ENCODE results near the gene ARHGAP28. TPM values are rescaled to one million over a fixed set of nuclear protein-coding genes. Genes with fewer than 3 reads are reported as not detected.
A peak's percentile ranks its signal among the peaks of the same experiment; 100 is the strongest.

ARHGAP28 gene
- total and polyA plus RNA-seq, 2 experiments from 2014 or later: 13.6 to 23.7 TPM

DNA sequence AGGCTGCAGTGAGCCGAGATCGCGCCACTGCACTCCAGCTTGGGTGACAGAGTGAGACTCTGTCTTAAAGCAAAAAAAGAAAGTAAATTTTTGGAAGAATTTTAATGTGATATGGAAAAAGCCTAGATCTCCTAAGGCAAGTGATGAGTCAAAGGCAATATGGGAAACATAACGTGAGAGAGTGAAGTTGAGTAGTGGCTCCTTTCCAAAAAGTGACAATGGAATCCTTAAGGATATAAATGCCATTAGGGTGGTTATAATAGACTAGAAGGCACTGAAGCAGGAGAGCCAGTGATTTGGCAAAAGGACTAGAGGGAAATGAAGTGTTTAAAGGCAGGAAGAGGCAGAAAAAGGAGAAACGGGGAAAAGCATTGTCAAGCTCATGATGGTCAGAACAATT, 25.6 kb downstream of the ARHGAP28 start:
- H3K36me3 ChIP-seq: no peaks in the 10 kb centered on the region
- TF ChIP-seq, protein P1, sequence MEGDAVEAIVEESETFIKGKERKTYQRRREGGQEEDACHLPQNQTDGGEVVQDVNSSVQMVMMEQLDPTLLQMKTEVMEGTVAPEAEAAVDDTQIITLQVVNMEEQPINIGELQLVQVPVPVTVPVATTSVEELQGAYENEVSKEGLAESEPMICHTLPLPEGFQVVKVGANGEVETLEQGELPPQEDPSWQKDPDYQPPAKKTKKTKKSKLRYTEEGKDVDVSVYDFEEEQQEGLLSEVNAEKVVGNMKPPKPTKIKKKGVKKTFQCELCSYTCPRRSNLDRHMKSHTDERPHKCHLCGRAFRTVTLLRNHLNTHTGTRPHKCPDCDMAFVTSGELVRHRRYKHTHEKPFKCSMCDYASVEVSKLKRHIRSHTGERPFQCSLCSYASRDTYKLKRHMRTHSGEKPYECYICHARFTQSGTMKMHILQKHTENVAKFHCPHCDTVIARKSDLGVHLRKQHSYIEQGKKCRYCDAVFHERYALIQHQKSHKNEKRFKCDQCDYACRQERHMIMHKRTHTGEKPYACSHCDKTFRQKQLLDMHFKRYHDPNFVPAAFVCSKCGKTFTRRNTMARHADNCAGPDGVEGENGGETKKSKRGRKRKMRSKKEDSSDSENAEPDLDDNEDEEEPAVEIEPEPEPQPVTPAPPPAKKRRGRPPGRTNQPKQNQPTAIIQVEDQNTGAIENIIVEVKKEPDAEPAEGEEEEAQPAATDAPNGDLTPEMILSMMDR (IDR thresholded peaks at IDR 0.05; ENCODE audit: low read depth, low read length): no peak
- no peak for DNase-seq (ENCODE audit: low read depth in 1 of 2, low spot score in 1 of 2)
- no peak overlapping the region for H3K27ac ChIP-seq
- no peak overlapping the region for H3K4me3 ChIP-seq
- no peaks in the 10 kb centered on the region for H3K9me3 ChIP-seq (ENCODE audit: low read depth)
- H3K27me3 ChIP-seq: no peaks in the 10 kb centered on the region
- peaks cover 22% of the 10 kb centered on the region for H3K4me1 ChIP-seq (ENCODE audit: low read depth)

DNA sequence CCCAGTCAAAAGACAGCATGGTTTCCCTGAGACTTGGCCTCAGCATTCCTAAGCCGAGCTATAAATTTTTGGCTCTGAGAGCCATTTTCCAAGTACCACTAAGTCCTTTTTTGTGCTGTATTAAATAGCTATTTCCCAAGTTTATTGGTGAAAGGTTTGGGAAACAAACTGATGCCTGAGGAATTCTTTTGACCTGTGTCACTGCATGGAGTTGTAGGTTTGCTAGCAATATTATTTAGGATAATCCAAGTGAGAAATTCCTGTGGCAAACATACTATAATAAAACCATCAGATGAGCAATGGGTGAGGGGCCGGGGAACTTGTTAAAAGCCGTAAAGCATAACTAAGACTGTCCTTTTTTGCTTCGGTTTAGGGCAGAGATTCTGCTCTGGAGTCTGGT, 28.4 kb downstream of the ARHGAP28 start:
- TF ChIP-seq, protein P1 (IDR thresholded peaks at IDR 0.05; ENCODE audit: low read depth, low read length): no peak
- DNase-seq (ENCODE audit: low read depth in 1 of 2, low spot score in 1 of 2): no peak
- Histone ChIP-seq H3K27ac (no peak overlapping the region), H3K4me3 (no peak overlapping the region), H3K4me1 (ENCODE audit: low read depth) (peaks cover 10% of the 10 kb centered on the region), H3K36me3 (no peaks in the 10 kb centered on the region), H3K27me3 (no peaks in the 10 kb centered on the region), H3K9me3 (ENCODE audit: low read depth) (no peaks in the 10 kb centered on the region)

DNA sequence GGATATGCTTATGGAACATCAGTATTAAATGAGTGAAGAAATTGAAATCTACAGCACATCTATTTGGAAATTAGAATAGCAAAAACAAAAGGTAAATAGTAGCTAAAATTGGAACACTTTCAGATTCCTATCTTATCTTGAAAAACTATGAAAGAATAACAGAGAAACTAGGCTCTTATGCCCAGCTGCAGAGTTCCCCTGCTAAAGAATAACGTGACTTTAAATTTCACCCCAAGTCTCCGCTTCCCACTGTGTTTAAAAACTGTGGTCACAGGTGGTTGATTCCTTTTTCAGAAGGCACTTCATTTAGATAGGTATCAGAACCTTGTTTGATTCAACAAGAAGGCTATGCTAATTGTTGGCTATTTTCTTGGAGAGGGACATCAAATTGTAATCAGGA, 30.1 kb downstream of the ARHGAP28 start:
- Histone ChIP-seq H3K36me3 (no peaks in the 10 kb centered on the region), H3K4me1 (ENCODE audit: low read depth) (peaks cover 14% of the 10 kb centered on the region), H3K27ac (no peak overlapping the region), H3K27me3 (no peaks in the 10 kb centered on the region), H3K4me3 (no peak overlapping the region), H3K9me3 (ENCODE audit: low read depth) (no peaks in the 10 kb centered on the region)
- TF ChIP-seq, protein P1 (IDR thresholded peaks at IDR 0.05; ENCODE audit: low read depth, low read length): no peak
- no peak for DNase-seq (ENCODE audit: low read depth in 1 of 2, low spot score in 1 of 2)

DNA sequence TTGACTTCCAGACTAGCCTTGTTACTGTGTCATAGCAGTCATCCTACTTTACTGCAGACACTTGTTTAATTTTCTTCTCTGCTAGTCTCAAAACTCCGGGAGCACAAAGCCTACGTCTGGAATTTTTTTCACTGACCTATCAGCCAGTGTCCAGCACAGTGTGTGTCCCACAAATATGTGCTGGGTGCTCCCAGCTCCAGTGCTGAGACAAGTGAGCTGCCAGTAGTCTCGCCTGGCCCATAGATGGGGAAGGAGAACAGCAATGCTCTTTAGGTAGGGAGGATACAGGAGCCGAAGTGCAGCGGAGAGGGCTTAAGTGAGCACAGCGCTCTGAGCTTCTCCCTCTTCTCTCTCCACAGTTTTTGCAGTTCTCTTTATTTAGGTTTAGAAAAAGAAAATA, 34.0 kb downstream of the ARHGAP28 start:
- Histone ChIP-seq H3K36me3 (no peaks in the 10 kb centered on the region), H3K4me1 (ENCODE audit: low read depth) (peaks cover 14% of the 10 kb centered on the region), H3K27me3 (no peaks in the 10 kb centered on the region), H3K9me3 (ENCODE audit: low read depth) (no peaks in the 10 kb centered on the region), H3K27ac (peak overlapping the region; percentile 43), H3K4me3 (no peak overlapping the region)
- DNase-seq (ENCODE audit: low read depth in 1 of 2, low spot score in 1 of 2): no peak
- TF ChIP-seq, protein P1 (IDR thresholded peaks at IDR 0.05; ENCODE audit: low read depth, low read length): no peak

DNA sequence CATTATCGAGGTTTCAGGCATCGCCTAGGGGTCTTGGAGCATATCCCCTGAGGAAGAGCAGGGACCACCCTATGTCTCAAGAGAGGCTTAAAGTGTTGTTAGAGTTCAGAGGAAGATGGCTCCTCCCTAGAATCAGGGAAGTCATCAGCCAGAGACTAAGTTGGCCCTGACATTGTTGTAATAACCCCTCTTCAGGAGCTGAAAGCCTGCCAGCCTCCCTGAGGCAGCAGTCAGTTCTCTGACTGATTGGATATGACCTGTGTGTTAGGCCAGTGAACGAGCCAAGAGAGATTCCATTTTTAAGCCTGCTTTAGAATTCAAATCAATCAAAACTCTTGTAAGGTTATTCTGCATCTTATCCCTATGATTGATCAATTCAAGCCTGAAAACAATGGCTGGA, 34.9 kb downstream of the ARHGAP28 start:
- Histone ChIP-seq H3K4me1 (ENCODE audit: low read depth) (peaks cover 7% of the 10 kb centered on the region), H3K27ac (peak overlapping the region; percentile 68), H3K9me3 (ENCODE audit: low read depth) (no peaks in the 10 kb centered on the region), H3K27me3 (no peaks in the 10 kb centered on the region), H3K36me3 (no peaks in the 10 kb centered on the region), H3K4me3 (no peak overlapping the region)
- TF ChIP-seq, protein P1 (IDR thresholded peaks at IDR 0.05; ENCODE audit: low read depth, low read length): no peak
- DNase-seq (ENCODE audit: low read depth in 1 of 2, low spot score in 1 of 2): no peak

DNA sequence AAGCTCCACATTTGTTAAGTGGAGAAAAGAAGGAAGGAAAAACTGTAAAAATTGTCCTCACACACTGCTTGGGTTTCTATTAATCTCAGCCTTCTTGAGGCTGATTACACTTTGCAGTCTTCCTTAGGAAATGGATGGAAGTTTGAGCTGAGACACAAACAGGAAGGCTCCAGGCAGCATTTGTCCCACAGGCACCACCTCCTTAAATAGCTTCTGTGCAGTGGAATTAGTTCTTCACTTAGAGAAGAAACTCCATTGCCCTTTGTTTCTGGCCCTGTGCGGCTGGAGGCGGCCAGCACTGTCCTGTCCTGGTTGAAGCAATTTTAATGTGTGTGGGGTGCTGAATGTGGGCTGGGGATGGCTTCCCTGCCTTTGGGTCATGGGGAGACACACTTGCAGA, 44.3 kb downstream of the ARHGAP28 start:
- no peaks in the 10 kb centered on the region for H3K27me3 ChIP-seq
- H3K36me3 ChIP-seq: no peaks in the 10 kb centered on the region
- peaks cover 2% of the 10 kb centered on the region for H3K4me1 ChIP-seq (ENCODE audit: low read depth)
- no peaks in the 10 kb centered on the region for H3K9me3 ChIP-seq (ENCODE audit: low read depth)
- H3K27ac ChIP-seq: peak overlapping the region; percentile 2
- no peak for DNase-seq (ENCODE audit: low read depth in 1 of 2, low spot score in 1 of 2)
- no peak overlapping the region for H3K4me3 ChIP-seq
- TF ChIP-seq, protein P1 (IDR thresholded peaks at IDR 0.05; ENCODE audit: low read depth, low read length): no peak

Data from cardiac muscle cell (in vitro differentiated cells and primary cell).